C4-2B (cell line): ENCODE results near the gene CTF1.

Experiments
- CTCF ChIP-seq: fragments of 450-650 bp; conservative IDR thresholded peaks from 2 replicates; pipeline ENCODE4 v1.5.1; 2017; ENCODE audit warnings: mild to moderate bottlenecking
- ZFX ChIP-seq: fragments of 450-650 bp; IDR thresholded peaks from 2 replicates; pipeline ENCODE4 v1.6.1; 2017

- TF ChIP-seq CTCF = no peak
- no peak for TF ChIP-seq ZFX
Measured at GRCh38 chr16:30887927-30888326, 8.5 kb upstream of the CTF1 start.
